ENCODE data around the gene PAPPA2.
"Not testable (repeated sequence)": the region's sequence is repeated elsewhere in the genome, so short reads cannot be mapped to it uniquely, and the experiment has no call there.

Gene PAPPA2

GRCh38 chr1:176625365-176625764 is 162.4 kb downstream of the PAPPA2 start:
- FAIRE-seq (no peak), DNase-seq (ENCODE audit: insufficient read length, low spot score) (no peak)
- TF ChIP-seq CTCF (IDR thresholded peaks at IDR 0.05; ENCODE audit: insufficient read depth, missing control alignments), result no peak

- no peak for DNase-seq (ENCODE audit: insufficient read length, low spot score)
- no peak for FAIRE-seq
- TF ChIP-seq CTCF (IDR thresholded peaks at IDR 0.05; ENCODE audit: insufficient read depth, missing control alignments), result no peak
Measured at GRCh38 chr1:176626572-176627061, 163.6 kb downstream of the PAPPA2 start.

DNA sequence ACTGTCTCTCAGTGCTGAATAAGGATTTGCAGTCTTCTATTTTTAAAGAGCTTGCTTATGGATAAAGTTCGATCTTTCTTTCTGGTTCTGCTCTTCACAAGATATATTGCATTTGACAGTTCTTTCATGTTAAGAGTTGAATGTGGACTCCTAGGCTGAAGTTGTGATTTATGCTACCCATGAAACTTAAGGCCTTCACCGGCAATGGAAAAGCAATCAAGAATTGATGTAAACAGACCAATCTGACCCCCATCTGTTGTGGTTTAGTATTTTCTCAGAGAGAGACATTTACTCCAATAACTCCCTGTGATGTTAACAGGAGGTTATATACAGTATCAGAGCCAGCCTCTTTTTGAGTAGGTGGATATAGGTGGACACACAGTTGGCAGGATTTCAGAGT is 165.8 kb downstream of the PAPPA2 start:
- FAIRE-seq (no peak), DNase-seq (ENCODE audit: insufficient read length, low spot score) (no peak)
- no peak for TF ChIP-seq CTCF (IDR thresholded peaks at IDR 0.05; ENCODE audit: insufficient read depth, missing control alignments)

DNA sequence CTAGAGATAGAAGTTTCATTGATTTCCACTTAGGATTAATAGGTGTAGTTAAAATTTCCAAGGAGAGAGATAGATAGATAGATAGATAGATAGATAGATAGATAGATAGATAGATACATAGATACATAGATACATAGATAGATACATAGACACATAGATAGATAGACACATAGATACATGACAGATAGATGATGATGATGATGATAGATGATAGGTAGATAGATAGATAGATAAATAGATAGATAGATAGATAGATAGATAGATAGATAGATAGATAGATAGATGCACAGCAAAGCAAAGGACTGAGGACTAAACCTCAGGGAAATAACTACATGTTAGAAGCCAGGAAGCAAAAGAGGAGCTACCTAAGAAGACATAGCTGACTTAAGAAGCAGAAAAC is 171.8 kb downstream of the PAPPA2 start:
- not testable (repeated sequence) for FAIRE-seq; DNase-seq (ENCODE audit: insufficient read length, low spot score)

GRCh38 chr1:176638713-176639526 is 175.9 kb downstream of the PAPPA2 start:
- DNase-seq (ENCODE audit: insufficient read length, low spot score) (no peak), FAIRE-seq (no peak)
- TF ChIP-seq CTCF (IDR thresholded peaks at IDR 0.05; ENCODE audit: insufficient read depth, missing control alignments), result no peak

DNA sequence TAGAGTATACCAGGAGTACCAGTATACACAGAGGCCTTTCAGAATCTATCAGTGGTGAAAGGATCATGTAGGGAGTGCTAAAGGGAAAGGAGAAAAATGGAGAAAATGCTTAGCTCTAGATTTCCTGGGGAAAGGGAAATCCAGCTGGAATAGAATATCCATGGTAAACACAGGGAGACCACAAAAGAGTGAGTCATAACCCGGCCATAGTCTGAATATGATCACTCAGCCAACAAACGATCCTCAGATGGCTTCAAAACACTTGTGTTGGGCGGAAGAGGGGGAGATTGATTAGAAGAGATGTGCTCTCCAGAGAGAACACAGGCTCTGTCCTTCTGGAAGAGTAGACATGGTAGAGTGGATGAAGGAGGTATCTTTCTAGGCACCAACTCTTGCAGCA is 180.6 kb downstream of the PAPPA2 start:
- no peak for FAIRE-seq
- TF ChIP-seq CTCF (IDR thresholded peaks at IDR 0.05; ENCODE audit: insufficient read depth, missing control alignments), result no peak
- DNase-seq (ENCODE audit: insufficient read length, low spot score), result no peak

- no peak for DNase-seq (ENCODE audit: insufficient read length, low spot score)
- TF ChIP-seq CTCF (IDR thresholded peaks at IDR 0.05; ENCODE audit: insufficient read depth, missing control alignments), result no peak
- peak; percentile 38 for FAIRE-seq
Measured at GRCh38 chr1:176648556-176648955, 185.6 kb downstream of the PAPPA2 start.

All from D721Med (cell line).